Measurements from ENCODE around the gene MEN1.

The MEN1 gene

GRCh38 chr11:64833509-64833908 is 23.2 kb upstream of the MEN1 start:
- no peak for ATAC-seq
- no peak for TF ChIP-seq PPARA (CRISPR knock-in tag; IDR thresholded peaks at IDR 0.05; ENCODE audit: borderline replicate concordance)
- no peak for TF ChIP-seq ZFP3 (CRISPR knock-in tag; IDR thresholded peaks at IDR 0.05)
- no peak for TF ChIP-seq ESRRG (CRISPR knock-in tag; IDR thresholded peaks at IDR 0.05)
- TF ChIP-seq ZC3H10 (CRISPR knock-in tag; IDR thresholded peaks at IDR 0.05): no peak
- no peak for TF ChIP-seq CSDC2 (CRISPR knock-in tag; IDR thresholded peaks at IDR 0.05)
- no peak for TF ChIP-seq GLIS3 (CRISPR knock-in tag; IDR thresholded peaks at IDR 0.05)
- TF ChIP-seq ZNF8 (CRISPR knock-in tag; IDR thresholded peaks at IDR 0.05): no peak
- no peak for TF ChIP-seq ZNF70 (CRISPR knock-in tag; IDR thresholded peaks at IDR 0.05)
- TF ChIP-seq TOX (CRISPR knock-in tag; IDR thresholded peaks at IDR 0.05; ENCODE audit: borderline replicate concordance): no peak
- TF ChIP-seq CREB5 (CRISPR knock-in tag; IDR thresholded peaks at IDR 0.05; ENCODE audit: low read depth): no peak
- TF ChIP-seq ARNTL (CRISPR knock-in tag; IDR thresholded peaks at IDR 0.05; ENCODE audit: borderline replicate concordance, low read depth): no peak
- no peak for TF ChIP-seq BACH2 (CRISPR knock-in tag; IDR thresholded peaks at IDR 0.05; ENCODE audit: borderline replicate concordance)
- TF ChIP-seq ZFP30 (CRISPR knock-in tag; IDR thresholded peaks at IDR 0.05): no peak
- TF ChIP-seq TCF4 (CRISPR knock-in tag; IDR thresholded peaks at IDR 0.05; ENCODE audit: borderline replicate concordance): no peak
- TF ChIP-seq TSHZ2 (CRISPR knock-in tag; IDR thresholded peaks at IDR 0.05): no peak
- no peak for TF ChIP-seq CSRNP3 (CRISPR knock-in tag; IDR thresholded peaks at IDR 0.05)
- TF ChIP-seq ZNF565 (CRISPR knock-in tag; conservative IDR thresholded peaks at IDR 0.05; ENCODE audit: low read depth): no peak
- no peak for TF ChIP-seq POU6F1 (CRISPR knock-in tag; IDR thresholded peaks at IDR 0.05; ENCODE audit: borderline replicate concordance, low read depth)
- TF ChIP-seq OSR1 (CRISPR knock-in tag; IDR thresholded peaks at IDR 0.05): no peak

GRCh38 chr11:64833198-64833502 is 22.8 kb upstream of the MEN1 start:
- TF ChIP-seq ESRRG (CRISPR knock-in tag; IDR thresholded peaks at IDR 0.05) (no peak), ZFP3 (CRISPR knock-in tag; IDR thresholded peaks at IDR 0.05) (no peak), OSR1 (CRISPR knock-in tag; IDR thresholded peaks at IDR 0.05) (no peak), ZNF8 (CRISPR knock-in tag; IDR thresholded peaks at IDR 0.05) (no peak), ZNF70 (CRISPR knock-in tag; IDR thresholded peaks at IDR 0.05) (no peak), POU6F1 (CRISPR knock-in tag; IDR thresholded peaks at IDR 0.05; ENCODE audit: borderline replicate concordance, low read depth) (no peak), PPARA (CRISPR knock-in tag; IDR thresholded peaks at IDR 0.05; ENCODE audit: borderline replicate concordance) (no peak), PATZ1 (CRISPR knock-in tag; IDR thresholded peaks at IDR 0.05; ENCODE audit: borderline replicate concordance) (no peak), BACH2 (CRISPR knock-in tag; IDR thresholded peaks at IDR 0.05; ENCODE audit: borderline replicate concordance) (no peak), CSRNP3 (CRISPR knock-in tag; IDR thresholded peaks at IDR 0.05) (no peak), RARB (CRISPR knock-in tag; IDR thresholded peaks at IDR 0.05) (no peak), TSHZ2 (CRISPR knock-in tag; IDR thresholded peaks at IDR 0.05) (no peak), GLIS3 (CRISPR knock-in tag; IDR thresholded peaks at IDR 0.05) (no peak), ZNF565 (CRISPR knock-in tag; conservative IDR thresholded peaks at IDR 0.05; ENCODE audit: low read depth) (no peak), ZFP30 (CRISPR knock-in tag; IDR thresholded peaks at IDR 0.05) (no peak)
- no peak for ATAC-seq
